Ramos (cell line): ENCODE measurements around the gene STIL.
"Not testable (repeated sequence)": the region's sequence is repeated elsewhere in the genome, so short reads cannot be mapped to it uniquely, and the experiment has no call there.

ENCODE experiments used
- in situ Hi-C: fragments of 300-500 bp; cut with MboI; formaldehyde crosslinking; loops from one replicate; pipeline ENCODE4 v1.14.3; 2022; ENCODE audit warnings: low sequenced_read_pairs; ENCODE audit not compliant: unreplicated experiment

Gene STIL

GRCh38 chr1:47323599-47324031 lies 9.7 kb upstream of the STIL start:
- in situ Hi-C loops = no loop called here

GRCh38 chr1:47319968-47320367 lies 6.0 kb upstream of the STIL start:
- in situ Hi-C loops = not testable (repeated sequence)

- in situ Hi-C loops = no loop called here
Observed at GRCh38 chr1:47317841-47318240, 3.9 kb upstream of the STIL start.

- in situ Hi-C loops = no loop called here
Observed at GRCh38 chr1:47309427-47309826, 4.5 kb downstream of the STIL start.

DNA sequence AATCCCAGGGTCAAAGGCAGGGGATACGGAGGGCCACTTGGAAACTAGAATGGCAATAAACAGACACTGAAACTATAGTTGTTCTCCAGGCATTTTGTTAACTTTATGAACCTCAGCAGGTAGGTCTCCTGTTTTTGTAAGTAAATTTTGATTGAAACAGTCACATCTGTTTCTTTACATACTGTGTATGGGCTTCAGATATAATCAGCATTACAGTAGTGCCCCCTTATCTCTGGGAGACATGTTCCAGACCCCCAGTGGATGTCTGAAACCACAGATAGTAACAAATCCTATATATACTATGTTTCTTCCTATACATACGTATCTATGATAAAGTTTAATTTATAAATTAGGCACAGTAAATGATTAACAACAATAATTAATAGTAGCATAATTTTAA lies 11.5 kb downstream of the STIL start:
- in situ Hi-C loops = no loop called here

GRCh38 chr1:47298025-47298699 lies 15.8 kb downstream of the STIL start:
- in situ Hi-C loops = no loop called here

GRCh38 chr1:47295579-47295978 lies 18.4 kb downstream of the STIL start:
- in situ Hi-C loops = no loop called here

DNA sequence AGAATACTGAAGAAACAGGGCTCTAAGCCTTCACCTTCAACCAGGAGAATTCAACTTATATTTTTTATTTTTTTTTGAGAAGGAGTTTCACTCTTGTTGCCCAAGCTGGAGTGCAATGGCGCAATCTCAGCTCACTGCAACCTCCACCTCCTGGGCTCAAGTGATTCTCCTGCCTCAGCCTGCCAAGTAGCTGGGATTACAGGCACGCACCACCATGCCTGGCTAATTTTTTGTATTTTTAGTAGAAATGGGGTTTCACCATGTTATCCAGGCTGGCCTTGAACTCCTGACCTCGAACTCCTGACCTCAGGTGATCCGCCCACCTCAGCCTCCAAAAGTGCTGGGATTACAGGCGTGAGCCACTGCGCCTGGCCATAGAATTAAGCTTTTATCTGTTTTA lies 19.1 kb downstream of the STIL start:
- in situ Hi-C loops = not testable (repeated sequence)

DNA sequence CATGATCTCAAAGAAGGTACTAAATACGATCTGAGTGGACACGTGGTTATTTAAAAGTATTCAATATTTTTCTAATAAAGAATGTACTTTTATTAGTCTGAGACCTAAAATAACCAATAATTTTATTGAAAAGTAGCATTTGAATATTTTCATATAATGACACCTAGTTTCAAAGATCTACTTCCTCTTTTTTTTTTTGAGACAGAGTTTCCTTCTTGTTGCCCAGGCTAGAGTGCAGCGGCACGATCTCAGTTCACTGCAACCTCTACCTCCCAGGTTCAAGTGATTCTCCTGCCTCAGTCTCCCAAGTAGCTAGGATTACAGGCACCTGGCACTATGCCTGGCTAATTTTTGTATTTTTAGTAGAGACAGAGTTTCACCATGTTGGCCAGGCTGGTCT lies 25.8 kb downstream of the STIL start:
- in situ Hi-C loops = not testable (repeated sequence)

DNA sequence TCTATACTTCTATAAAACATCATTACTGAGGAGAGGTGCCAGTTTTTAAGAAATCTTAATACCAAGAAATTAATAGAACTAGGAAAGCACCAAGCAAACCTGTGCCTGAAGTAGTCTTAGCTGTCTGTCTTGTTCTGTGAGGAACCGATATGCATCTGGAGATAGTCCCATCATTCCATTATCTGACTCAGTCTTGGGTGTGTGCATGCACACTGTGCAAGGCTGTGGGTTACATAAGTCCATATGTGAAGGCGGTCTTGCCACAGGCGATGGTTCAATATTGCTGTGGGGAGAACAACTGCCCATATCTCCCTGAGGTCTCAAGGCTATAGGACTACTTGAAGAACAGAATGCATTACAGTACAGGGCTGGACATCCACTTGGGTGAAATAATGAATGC lies 33.8 kb downstream of the STIL start:
- in situ Hi-C loops = no loop called here

DNA sequence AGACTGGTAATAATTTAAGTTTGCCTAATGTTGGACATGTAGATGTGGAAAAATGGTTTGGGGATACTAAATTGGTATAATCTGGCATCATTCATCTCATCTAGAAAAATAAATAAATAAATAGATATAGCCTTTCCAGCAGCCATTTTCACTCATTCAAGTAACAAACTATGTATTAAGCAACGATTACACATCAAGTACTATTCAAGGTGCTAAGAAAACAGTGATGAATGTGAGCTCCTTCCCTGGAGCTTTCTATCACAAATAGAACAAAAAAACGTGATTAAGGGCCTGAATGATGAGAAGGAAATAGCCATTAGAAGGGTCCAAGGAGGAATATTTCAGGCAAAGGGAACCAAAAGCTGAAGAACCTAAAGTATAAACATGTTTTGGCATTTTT lies 37.1 kb downstream of the STIL start:
- in situ Hi-C loops = no loop called here

DNA sequence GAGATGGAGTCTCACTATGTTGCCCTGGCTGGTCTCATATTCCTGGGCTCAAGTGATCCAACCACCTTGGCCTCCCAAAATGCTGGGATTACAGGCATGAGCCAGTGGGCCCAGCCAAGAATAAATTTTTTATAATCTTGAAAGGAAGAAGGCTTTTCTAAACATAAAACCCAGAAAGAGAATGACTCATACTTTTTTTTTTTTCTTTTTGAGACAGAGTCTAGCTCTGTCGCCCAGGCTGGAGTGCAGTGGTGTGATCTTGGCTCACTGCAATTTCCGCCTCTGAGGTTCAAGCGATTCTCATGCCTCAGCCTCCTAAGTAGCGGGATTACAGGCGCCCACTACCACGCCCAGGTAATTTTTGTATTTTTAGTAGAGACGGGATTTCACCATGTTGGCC lies 38.1 kb downstream of the STIL start:
- in situ Hi-C loops = not testable (repeated sequence)

- in situ Hi-C loops = not testable (repeated sequence)
Observed at GRCh38 chr1:47265529-47265928, 48.4 kb downstream of the STIL start.

DNA sequence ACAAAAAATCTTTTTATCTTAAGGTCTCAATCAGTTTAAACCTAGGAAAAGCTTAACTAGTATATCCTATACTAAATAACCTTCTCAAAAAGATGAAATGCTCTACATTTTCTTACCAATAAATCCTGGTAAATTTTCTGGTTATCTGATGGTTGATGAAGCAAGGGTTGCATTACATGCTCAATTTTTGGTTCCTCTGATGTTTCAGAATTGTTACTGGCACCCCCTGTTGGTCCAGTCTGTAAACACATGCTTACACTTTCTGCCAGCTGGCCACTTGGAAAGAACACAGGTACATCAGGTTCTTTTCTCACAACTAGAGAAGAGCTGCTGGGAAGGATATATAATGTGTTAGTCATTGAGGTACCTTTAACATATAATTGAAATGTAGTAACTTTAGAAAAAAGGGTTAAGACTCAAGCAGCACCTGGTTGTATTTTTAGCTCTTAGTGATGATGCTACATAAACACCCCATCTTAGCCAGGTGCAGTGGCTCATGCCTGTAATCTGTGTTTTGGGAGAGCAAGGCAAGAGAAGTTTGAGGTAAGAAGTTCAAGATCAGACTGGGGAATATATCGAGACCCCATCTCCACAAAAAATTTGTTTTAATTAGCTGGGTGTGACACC lies 51.0 kb downstream of the STIL start:
- in situ Hi-C loops = no loop called here

- in situ Hi-C loops = no loop called here
Observed at GRCh38 chr1:47257224-47257623, 56.7 kb downstream of the STIL start.

- in situ Hi-C loops = no loop called here
Observed at GRCh38 chr1:47252795-47253194, 61.2 kb downstream of the STIL start.

DNA sequence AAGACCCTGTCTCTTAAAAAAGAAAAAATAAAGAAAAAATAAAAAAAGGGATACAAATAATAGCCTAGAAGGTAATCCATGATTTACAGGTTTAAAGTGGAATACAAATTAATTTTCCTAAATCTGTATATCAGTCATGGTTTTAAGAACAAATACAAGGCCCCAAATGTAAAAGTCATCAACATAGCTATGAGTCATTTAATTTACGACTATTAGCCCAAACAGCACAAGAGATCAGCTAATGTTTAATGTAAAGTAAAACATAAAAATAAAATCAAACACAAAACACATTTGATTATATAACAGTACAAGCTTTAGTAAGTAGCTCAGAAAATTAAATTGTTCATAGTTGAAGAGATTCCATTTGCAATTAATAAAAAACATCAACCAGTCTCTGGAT lies 61.6 kb downstream of the STIL start:
- in situ Hi-C loops = no loop called here

- in situ Hi-C loops = no loop called here
Observed at GRCh38 chr1:47249755-47250154, 64.2 kb downstream of the STIL start.

DNA sequence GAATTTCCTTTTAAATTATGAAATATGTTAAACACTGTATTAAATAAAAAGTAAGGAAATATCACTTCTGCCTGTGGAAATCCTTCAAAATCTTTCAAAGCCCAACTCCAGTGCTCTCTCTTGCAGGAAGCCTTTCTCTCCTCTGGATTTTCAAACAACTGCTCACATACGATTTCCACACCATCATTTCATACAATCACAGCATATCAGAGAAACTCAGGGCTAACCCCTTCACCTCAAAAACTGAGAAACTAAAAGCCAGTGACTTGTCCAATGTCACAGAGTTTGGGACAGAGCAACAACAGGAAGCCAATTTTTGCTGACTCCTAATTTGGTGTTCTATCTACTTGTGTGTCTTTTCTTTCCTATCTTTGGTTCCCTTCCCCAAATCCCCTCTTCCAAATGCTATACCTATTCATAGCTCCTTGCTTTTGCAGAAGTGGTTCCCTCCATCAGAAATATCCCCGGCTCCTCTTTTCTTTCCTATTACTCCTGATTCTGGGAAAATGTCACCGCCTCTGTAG lies 69.5 kb downstream of the STIL start:
- in situ Hi-C loops = no loop called here

- in situ Hi-C loops = no loop called here
Observed at GRCh38 chr1:47243910-47244309, 70.0 kb downstream of the STIL start.

DNA sequence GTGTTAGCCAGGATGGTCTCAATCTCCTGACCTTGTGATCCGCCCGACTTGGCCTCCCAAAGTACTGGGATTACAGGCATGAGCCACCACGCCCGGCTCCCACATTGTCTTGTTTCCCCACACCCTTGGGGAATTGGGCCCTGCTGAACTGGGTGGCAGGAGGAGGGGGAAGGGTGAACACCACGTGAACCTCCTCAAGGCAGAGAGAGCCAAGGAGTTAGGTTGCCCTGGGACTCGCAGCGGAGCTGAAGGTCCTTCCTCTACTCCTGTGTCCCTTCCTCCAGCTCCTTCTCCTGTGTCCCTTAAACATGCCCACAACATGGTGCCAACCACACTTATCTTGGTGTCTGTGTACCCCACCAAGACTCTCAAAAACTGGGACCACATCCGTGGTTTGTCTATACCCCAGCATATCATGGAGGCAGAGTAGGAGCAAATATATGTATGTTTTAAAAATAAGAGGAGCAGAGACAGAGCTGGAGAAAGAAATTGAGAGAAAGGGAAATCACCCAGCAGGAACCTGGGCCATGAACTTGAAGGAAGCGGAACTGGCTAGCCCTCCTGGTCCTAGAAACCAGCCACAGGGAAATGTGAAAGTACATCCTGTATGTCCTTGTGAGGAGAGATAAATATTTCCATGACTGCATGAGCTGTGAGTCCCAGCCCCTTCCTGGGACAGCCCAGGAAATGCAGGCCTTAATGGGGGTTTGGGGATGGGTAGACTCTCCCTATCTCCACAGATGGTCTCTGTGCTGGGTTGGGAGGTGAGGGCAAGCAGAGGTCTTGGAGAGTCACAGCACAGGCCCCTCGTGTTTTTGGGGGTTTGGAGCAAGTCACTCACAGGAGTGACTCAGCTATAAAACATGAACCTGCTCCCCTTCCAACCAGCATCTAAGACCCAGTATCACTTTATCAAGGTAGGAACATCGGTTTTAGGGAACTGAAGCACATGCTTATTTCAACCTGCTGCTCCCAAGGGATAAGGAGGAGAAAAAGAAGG lies 72.5 kb downstream of the STIL start:
- in situ Hi-C loops = no loop called here
